ENCODE measurements around the gene ANTXRL.
"Not testable (repeated sequence)": the region's sequence is repeated elsewhere in the genome, so short reads cannot be mapped to it uniquely, and the experiment has no call there.

The ANTXRL gene

DNA sequence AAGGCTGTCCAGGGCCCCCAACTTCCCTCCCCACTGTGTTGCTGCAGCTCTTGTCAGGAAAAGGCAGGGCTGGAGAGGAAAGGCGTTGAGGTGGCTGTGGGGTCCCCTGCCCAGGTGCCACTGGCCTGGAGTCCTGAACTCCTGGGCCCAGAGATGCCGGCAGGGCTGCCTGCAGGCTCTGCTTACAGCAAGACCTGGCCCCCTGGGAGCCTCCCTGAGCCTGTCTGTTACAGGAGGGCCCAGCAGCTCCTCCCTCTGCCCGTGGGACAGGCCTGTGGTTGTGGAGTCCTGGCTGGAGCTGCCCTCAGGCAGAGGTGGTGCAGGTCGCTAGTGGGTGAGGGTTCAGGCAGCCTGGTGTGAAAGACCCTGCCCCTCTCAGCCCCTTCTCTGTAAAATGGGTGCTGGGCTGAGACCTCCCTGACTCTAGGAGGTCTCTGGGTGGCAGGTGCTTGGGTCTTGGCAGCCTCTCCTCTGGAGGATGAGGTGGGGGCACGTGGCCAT lies 9.9 kb downstream of the ANTXRL start:
- no peak for DNase-seq

- DNase-seq, result no peak
These were observed 10.8 kb downstream of the ANTXRL start for GRCh38 chr10:46297406-46298204.

GRCh38 chr10:46298477-46299285 lies 11.9 kb downstream of the ANTXRL start:
- DNase-seq, result no peak

GRCh38 chr10:46299286-46299535 lies 12.4 kb downstream of the ANTXRL start:
- DNase-seq, result no peak

GRCh38 chr10:46299536-46300369 lies 13.0 kb downstream of the ANTXRL start:
- no peak for DNase-seq

GRCh38 chr10:46300370-46300711 lies 13.5 kb downstream of the ANTXRL start:
- DNase-seq, result not testable (repeated sequence)

GRCh38 chr10:46301056-46301645 lies 14.4 kb downstream of the ANTXRL start:
- DNase-seq, result no peak

DNA sequence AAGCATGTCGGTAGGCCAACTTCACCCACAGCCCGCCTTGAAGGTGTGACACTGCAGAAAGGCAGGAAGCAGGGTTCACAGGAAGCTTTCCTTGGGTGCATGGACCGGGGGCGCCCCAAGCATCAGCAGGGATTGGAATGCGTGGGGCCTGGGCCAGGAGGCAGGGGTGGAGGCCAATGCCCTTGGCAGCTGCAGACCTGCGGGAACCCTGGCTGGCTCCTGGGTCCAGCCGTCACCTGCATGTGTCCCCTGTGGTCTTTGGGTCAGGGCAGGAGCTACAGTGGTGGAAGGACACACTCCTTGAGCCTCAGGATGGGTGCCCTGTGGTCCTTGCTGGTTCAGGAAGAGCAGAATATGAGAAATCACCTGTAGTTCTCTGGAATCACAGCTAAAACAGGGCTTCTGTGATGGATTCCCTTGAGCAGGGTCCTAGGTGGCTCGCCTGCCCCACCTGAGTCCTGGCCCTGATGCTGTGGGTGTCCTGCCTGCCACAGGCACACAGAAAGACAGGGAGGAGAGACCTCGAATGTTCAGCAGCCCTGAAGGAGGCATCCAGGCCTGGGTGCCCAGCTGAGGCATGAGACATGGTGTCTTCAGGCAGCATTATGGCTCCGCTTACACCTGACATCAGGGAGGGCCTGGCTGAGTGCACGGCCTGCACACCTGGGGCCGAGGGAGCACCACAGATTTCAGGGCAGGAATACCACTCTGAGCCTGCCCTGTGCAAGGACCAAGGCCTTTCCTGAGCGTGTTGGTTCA lies 15.1 kb downstream of the ANTXRL start:
- DNase-seq, result no peak

- not testable (repeated sequence) for DNase-seq
These were observed 16.1 kb downstream of the ANTXRL start for GRCh38 chr10:46302765-46303352.

GRCh38 chr10:46304062-46304461 lies 17.3 kb downstream of the ANTXRL start:
- DNase-seq, result no peak

- DNase-seq, result not testable (repeated sequence)
These were observed 17.9 kb downstream of the ANTXRL start for GRCh38 chr10:46304671-46305070.

DNA sequence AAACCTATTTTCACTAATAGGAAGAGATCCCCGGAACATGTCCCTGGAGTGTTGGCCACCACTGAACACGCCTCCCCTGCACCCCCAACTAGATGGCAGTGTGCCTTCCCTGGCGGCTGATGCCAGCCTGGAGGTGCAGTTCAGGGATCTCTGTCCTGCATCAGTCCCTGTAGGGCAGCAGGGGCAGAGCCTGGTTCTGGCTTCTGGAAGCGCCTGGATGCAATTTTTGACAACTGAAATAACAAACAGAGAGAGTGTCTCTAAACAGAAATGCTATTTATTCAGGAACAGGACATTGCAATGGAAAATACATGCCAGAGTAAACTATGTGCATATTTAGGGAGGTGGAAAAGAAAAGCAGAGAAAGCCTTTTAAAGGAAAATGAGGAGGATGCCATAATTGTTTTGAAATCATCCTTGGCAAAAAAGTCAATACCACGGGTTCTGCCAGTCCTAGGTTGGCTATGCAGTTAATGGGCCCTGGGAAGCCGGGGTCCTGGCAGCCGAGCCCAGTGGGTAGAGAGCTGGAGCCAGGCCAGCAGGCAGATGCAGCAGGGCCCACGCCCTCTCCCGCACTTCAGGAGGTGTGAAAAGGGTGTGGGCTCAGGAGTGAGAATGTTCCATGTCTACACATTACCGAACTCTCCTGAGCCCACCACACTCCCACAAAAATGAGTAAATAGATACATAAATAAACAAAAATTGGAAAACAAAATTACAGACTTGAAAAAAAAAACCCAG lies 18.5 kb downstream of the ANTXRL start:
- DNase-seq, result peak; percentile 3

- DNase-seq, result no peak
These were observed 19.2 kb downstream of the ANTXRL start for GRCh38 chr10:46305986-46306385.

GRCh38 chr10:46306516-46307184 lies 19.9 kb downstream of the ANTXRL start:
- no peak for DNase-seq

DNA sequence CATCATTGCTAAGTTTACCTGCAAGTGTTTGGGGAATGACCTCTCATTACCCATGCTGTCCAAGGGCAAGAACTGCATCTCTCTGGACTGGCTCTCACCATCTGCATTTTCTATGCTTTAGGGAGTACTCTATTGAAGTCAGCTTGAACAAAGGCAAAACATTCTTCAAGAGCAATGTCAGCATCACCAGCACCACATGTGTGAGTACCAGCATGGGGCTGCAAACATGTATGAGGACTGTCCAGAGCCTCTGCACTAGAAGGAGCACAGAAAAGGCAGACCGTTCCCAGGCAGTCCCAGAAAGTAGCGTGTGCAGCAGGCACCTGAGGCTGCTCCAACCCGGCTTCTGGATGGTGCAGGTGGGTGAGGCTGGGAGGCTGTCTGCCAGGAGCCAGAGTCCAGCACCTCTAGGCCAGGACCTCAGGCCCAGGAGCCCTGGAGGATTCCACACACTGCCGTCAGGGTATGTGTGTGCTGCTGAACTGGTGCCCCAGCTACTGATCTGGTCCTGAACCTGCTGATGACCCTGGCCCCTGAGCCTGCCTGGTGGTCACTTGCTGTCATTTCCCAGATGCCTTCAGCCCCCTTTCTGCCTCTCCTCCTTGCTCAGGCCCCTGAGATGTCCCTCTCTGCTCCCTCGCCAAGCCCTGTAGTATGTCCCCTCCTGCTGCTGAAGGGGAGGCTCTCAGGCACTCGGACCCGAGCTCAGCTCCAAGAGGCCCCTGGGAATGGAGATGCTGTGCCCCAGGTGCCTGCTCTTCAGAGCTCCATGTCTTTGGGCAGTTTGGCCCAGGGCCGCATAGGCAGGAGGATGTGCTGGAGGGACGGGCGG lies 20.7 kb downstream of the ANTXRL start:
- DNase-seq, result no peak

DNA sequence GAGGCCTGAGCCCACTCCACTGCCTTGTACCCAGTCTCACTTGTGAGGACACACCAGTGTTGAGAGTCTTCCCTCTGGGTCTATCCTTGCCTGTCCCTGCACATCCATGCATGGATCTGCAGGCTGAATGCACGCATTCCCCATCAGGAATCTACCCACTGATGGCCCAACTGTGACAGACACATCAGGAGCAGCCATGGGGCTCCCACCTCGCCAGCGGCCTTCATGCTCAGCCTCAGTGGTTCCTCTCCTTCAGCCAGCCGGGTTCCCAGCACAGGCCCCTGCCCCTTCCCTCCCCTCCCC lies 21.3 kb downstream of the ANTXRL start:
- no peak for DNase-seq

DNA sequence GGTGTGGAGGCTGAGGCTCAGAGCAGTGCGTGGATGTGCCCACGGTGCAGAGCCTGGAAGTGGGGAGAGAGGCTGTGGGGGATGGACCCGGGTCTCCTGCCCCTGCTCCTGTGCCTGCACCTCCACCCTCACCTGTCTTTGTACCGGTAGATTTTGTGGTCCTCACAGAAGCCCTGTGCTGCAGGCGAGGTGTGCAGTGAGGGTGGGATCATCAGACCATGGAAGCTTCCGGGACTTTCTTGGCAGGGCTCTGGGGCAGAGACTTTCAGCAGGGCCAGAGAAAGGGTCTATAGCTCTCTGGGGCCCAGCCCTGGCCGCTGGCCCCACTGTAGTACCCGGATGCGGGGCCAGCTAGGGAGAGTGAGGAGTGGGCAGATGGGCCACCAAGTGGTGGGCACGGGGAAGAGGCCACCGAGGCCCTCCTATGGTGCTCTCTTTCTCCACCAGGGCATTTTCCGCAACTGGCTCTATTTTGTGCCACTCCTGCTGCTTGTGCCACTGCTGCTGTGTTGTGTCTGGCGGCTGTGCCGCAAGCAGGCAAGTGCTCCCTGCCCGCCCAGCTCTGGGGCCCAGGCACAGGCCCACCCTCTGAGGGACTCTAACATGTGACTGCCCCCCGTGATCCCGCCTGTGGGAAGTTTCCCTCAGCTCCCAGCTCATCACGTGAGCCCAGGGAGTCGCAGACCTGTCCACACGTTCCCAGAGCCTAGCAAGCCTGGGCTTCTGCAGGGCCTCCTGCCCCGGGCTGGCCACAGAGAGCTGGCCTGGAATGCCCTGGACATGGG lies 22.1 kb downstream of the ANTXRL start:
- DNase-seq, result no peak

GRCh38 chr10:46309511-46310142 lies 22.8 kb downstream of the ANTXRL start:
- no peak for DNase-seq

DNA sequence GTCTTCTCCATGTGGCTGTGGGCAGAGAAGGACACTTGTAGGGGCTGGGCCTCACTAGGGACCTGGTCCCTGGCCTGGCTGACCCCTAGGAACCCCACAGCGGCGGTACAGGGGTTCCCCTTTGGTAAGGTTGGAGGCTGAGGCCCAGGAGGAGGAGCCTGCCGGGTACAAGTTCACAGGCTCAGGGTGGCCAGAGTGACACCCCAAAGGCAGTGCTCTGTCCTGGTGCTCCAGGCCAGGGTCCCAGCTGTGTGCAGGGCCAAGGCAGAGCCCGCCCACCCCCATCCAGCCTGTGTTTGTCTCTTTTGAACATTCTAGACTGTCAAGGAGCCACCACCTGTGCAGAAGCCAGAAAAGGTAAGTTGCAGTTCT lies 23.3 kb downstream of the ANTXRL start:
- no peak for DNase-seq

All from activated T-cell treated with anti-CD3 and anti-CD28 coated beads, Interleukin-2, amount 50 U/mL, for 1 hour (primary cell).